K562 (cell line): ENCODE results near the gene NGDN. TPM values are rescaled to one million over a fixed set of nuclear protein-coding genes. Genes with fewer than 3 reads are reported as not detected.

Experiments used
- polyA plus RNA-seq, 8 experiments: library from polyadenylated mRNA; depleted of rRNA in 4 of 8; stranded (reverse) in 5 of 8; unstranded in 3 of 8; fragments of >200 nt; fragmentation: Nextera tagmentation in 2 of 8; fragmentation: Illumina TruSeq in 1 of 8; extraction: Ambion mirVana in 2 of 8; extraction: Trizol in 1 of 8; gene quantifications; 2 replicates each; pipeline versions ENCODE4 v1.2.1 to v1.2.3, GENCODE V29; 2011 to 2014; ENCODE audit warnings: inconsistent platforms in 1 of 8, missing spikeins in 1 of 8
- total RNA-seq, 7 experiments: library from RNA; depleted of rRNA in 6 of 7; stranded (reverse); fragments of >200 nt in 6 of 7; fragmentation: Illumina TruSeq in 2 of 7; extraction: Trizol in 2 of 7; gene quantifications; 2 replicates each; pipeline versions ENCODE4 v1.2.1 to v1.2.3, GENCODE V29; 2011 to 2021; ENCODE audit warnings: low replicate concordance in 1 of 7

Gene NGDN
- total and polyA plus RNA-seq, 9 of the 15 experiments (the other 6 are each of a cell fraction or from before 2014, with no cell fraction given): 42.9 to 195 (median 74.9) TPM

Other genes starting within 250 kb of the NGDN start
Only the 7 nearest of the 16 such genes appear.
- not detected in 2 replicates for gene IL25, start 96.9 kb upstream of the NGDN start, total RNA-seq (2014; rRNA removed)
- not detected in 2 replicates for gene IL25, start 96.9 kb upstream of the NGDN start, total RNA-seq (2014; rRNA removed; fragmentation: Illumina TruSeq; extraction: Trizol)
- gene IL25, start 96.9 kb upstream of the NGDN start, total RNA-seq (2015; rRNA removed; fragmentation: Illumina TruSeq; extraction: Trizol): not detected in 2 replicates
- gene IL25, start 96.9 kb upstream of the NGDN start, total RNA-seq (2021): not detected in 2 replicates
- gene IL25, start 96.9 kb upstream of the NGDN start, polyA plus RNA-seq (2011; rRNA removed): not detected in 2 replicates
- gene IL25, start 96.9 kb upstream of the NGDN start, polyA plus RNA-seq (2014; fragmentation: Illumina TruSeq; extraction: Trizol): not detected in 2 replicates
- gene IL25, start 96.9 kb upstream of the NGDN start, polyA plus RNA-seq (2014; fragmentation: Nextera tagmentation; extraction: Ambion mirVana): not detected
- gene IL25, start 96.9 kb upstream of the NGDN start, polyA plus RNA-seq (2014; rRNA removed): not detected in 2 replicates
- not detected in 2 replicates for gene CMTM5, start 92.7 kb upstream of the NGDN start, total RNA-seq (2014; rRNA removed)
- not detected in 2 replicates for gene CMTM5, start 92.7 kb upstream of the NGDN start, total RNA-seq (2014; rRNA removed; fragmentation: Illumina TruSeq; extraction: Trizol)
- not detected in 2 replicates for gene CMTM5, start 92.7 kb upstream of the NGDN start, total RNA-seq (2015; rRNA removed; fragmentation: Illumina TruSeq; extraction: Trizol)
- gene CMTM5, start 92.7 kb upstream of the NGDN start, total RNA-seq (2021): not detected in 2 replicates
- gene CMTM5, start 92.7 kb upstream of the NGDN start, polyA plus RNA-seq (2011; rRNA removed): 0.09 and 0.21 TPM in 2 replicates
- not detected in 2 replicates for gene CMTM5, start 92.7 kb upstream of the NGDN start, polyA plus RNA-seq (2014; fragmentation: Illumina TruSeq; extraction: Trizol)
- not detected for gene CMTM5, start 92.7 kb upstream of the NGDN start, polyA plus RNA-seq (2014; fragmentation: Nextera tagmentation; extraction: Ambion mirVana)
- gene CMTM5, start 92.7 kb upstream of the NGDN start, polyA plus RNA-seq (2014; rRNA removed): not detected in 2 replicates
- not detected in 2 replicates for gene MYH6, start 61.4 kb upstream of the NGDN start, total RNA-seq (2014; rRNA removed)
- gene MYH6, start 61.4 kb upstream of the NGDN start, total RNA-seq (2014; rRNA removed; fragmentation: Illumina TruSeq; extraction: Trizol): not detected in 2 replicates
- not detected in 2 replicates for gene MYH6, start 61.4 kb upstream of the NGDN start, total RNA-seq (2015; rRNA removed; fragmentation: Illumina TruSeq; extraction: Trizol)
- not detected in 2 replicates for gene MYH6, start 61.4 kb upstream of the NGDN start, total RNA-seq (2021)
- not detected in 2 replicates for gene MYH6, start 61.4 kb upstream of the NGDN start, polyA plus RNA-seq (2011; rRNA removed)
- not detected in 2 replicates for gene MYH6, start 61.4 kb upstream of the NGDN start, polyA plus RNA-seq (2014; fragmentation: Illumina TruSeq; extraction: Trizol)
- not detected for gene MYH6, start 61.4 kb upstream of the NGDN start, polyA plus RNA-seq (2014; fragmentation: Nextera tagmentation; extraction: Ambion mirVana)
- gene MYH6, start 61.4 kb upstream of the NGDN start, polyA plus RNA-seq (2014; rRNA removed): not detected in 2 replicates
- not detected in 2 replicates for gene MYH7, start 34.0 kb upstream of the NGDN start, total RNA-seq (2014; rRNA removed)
- not detected in 2 replicates for gene MYH7, start 34.0 kb upstream of the NGDN start, total RNA-seq (2014; rRNA removed; fragmentation: Illumina TruSeq; extraction: Trizol)
- gene MYH7, start 34.0 kb upstream of the NGDN start, total RNA-seq (2015; rRNA removed; fragmentation: Illumina TruSeq; extraction: Trizol): not detected in 2 replicates
- gene MYH7, start 34.0 kb upstream of the NGDN start, total RNA-seq (2021): not detected in 2 replicates
- not detected in 2 replicates for gene MYH7, start 34.0 kb upstream of the NGDN start, polyA plus RNA-seq (2011; rRNA removed)
- gene MYH7, start 34.0 kb upstream of the NGDN start, polyA plus RNA-seq (2014; fragmentation: Illumina TruSeq; extraction: Trizol): not detected in 2 replicates
- not detected for gene MYH7, start 34.0 kb upstream of the NGDN start, polyA plus RNA-seq (2014; fragmentation: Nextera tagmentation; extraction: Ambion mirVana)
- not detected in 2 replicates for gene MYH7, start 34.0 kb upstream of the NGDN start, polyA plus RNA-seq (2014; rRNA removed)
- gene ZFHX2, start 82.1 kb downstream of the NGDN start, total RNA-seq (2014; rRNA removed): 0.29 TPM in 1 of 2 replicates, not detected in the other
- gene ZFHX2, start 82.1 kb downstream of the NGDN start, total RNA-seq (2014; rRNA removed; fragmentation: Illumina TruSeq; extraction: Trizol): 0.10 and 0.11 TPM in 2 replicates
- 0.11 TPM in 2 replicates for gene ZFHX2, start 82.1 kb downstream of the NGDN start, total RNA-seq (2015; rRNA removed; fragmentation: Illumina TruSeq; extraction: Trizol)
- 0.11 and 0.22 TPM in 2 replicates for gene ZFHX2, start 82.1 kb downstream of the NGDN start, total RNA-seq (2021)
- gene ZFHX2, start 82.1 kb downstream of the NGDN start, polyA plus RNA-seq (2011; rRNA removed): 0.06 and 0.16 TPM in 2 replicates
- gene ZFHX2, start 82.1 kb downstream of the NGDN start, polyA plus RNA-seq (2014; fragmentation: Illumina TruSeq; extraction: Trizol): 0.03 and 0.09 TPM in 2 replicates
- gene ZFHX2, start 82.1 kb downstream of the NGDN start, polyA plus RNA-seq (2014; fragmentation: Nextera tagmentation; extraction: Ambion mirVana): not detected
- 0.01 TPM in 1 of 2 replicates, not detected in the other for gene ZFHX2, start 82.1 kb downstream of the NGDN start, polyA plus RNA-seq (2014; rRNA removed)
- 5.2 and 12.2 TPM in 2 replicates for gene THTPA, start 86.6 kb downstream of the NGDN start, total RNA-seq (2014; rRNA removed)
- 2.2 and 2.4 TPM in 2 replicates for gene THTPA, start 86.6 kb downstream of the NGDN start, total RNA-seq (2014; rRNA removed; fragmentation: Illumina TruSeq; extraction: Trizol)
- gene THTPA, start 86.6 kb downstream of the NGDN start, total RNA-seq (2015; rRNA removed; fragmentation: Illumina TruSeq; extraction: Trizol): 3.8 and 4.2 TPM in 2 replicates
- 6.3 and 8.7 TPM in 2 replicates for gene THTPA, start 86.6 kb downstream of the NGDN start, total RNA-seq (2021)
- 2.2 and 3.8 TPM in 2 replicates for gene THTPA, start 86.6 kb downstream of the NGDN start, polyA plus RNA-seq (2011; rRNA removed)
- 6.8 and 8.4 TPM in 2 replicates for gene THTPA, start 86.6 kb downstream of the NGDN start, polyA plus RNA-seq (2014; fragmentation: Illumina TruSeq; extraction: Trizol)
- 1 to 10 TPM; 6.4 to 6.5 TPM for gene THTPA, start 86.6 kb downstream of the NGDN start, polyA plus RNA-seq (2014; fragmentation: Nextera tagmentation; extraction: Ambion mirVana)
- gene THTPA, start 86.6 kb downstream of the NGDN start, polyA plus RNA-seq (2014; rRNA removed): 5.1 and 9.4 TPM in 2 replicates
- 19.1 and 25.8 TPM in 2 replicates for gene AP1G2, start 98.1 kb downstream of the NGDN start, total RNA-seq (2014; rRNA removed)
- gene AP1G2, start 98.1 kb downstream of the NGDN start, total RNA-seq (2014; rRNA removed; fragmentation: Illumina TruSeq; extraction: Trizol): 12.2 and 19.8 TPM in 2 replicates
- 27.7 and 31.9 TPM in 2 replicates for gene AP1G2, start 98.1 kb downstream of the NGDN start, total RNA-seq (2015; rRNA removed; fragmentation: Illumina TruSeq; extraction: Trizol)
- gene AP1G2, start 98.1 kb downstream of the NGDN start, total RNA-seq (2021): 51.9 and 58.1 TPM in 2 replicates
- 65.3 and 135 TPM in 2 replicates for gene AP1G2, start 98.1 kb downstream of the NGDN start, polyA plus RNA-seq (2011; rRNA removed)
- gene AP1G2, start 98.1 kb downstream of the NGDN start, polyA plus RNA-seq (2014; fragmentation: Illumina TruSeq; extraction: Trizol): 41.3 and 56.2 TPM in 2 replicates
- 10 to 100 TPM; 22.9 to 33.3 TPM for gene AP1G2, start 98.1 kb downstream of the NGDN start, polyA plus RNA-seq (2014; fragmentation: Nextera tagmentation; extraction: Ambion mirVana)
- 73.4 and 83.5 TPM in 2 replicates for gene AP1G2, start 98.1 kb downstream of the NGDN start, polyA plus RNA-seq (2014; rRNA removed)